Heart left ventricle (tissue), 16 donors: Measurements from ENCODE around the gene HRAS. TPM values are rescaled to one million over a fixed set of nuclear protein-coding genes. Genes with fewer than 3 reads are reported as not detected.

Experiments used
- ATAC-seq, 4 donors: fragments of 200-7000 bp; cut with Tn5 transposase; one replicate each; pipeline ENCODE4 v1.9.1; 2020 to 2022; ENCODE audit warnings: moderate library complexity in 4 of 4, mild to moderate bottlenecking in 3 of 4, moderate number of reproducible peaks in 1 of 4
- DNase-seq, 5 donors: peaks; one replicate each; pipeline ENCODE4 v3.0.0-alpha.2; 2020
- H3K27ac ChIP-seq, 12 donors: fragments of 200-600 bp; sonication (generic) in 4 of 12; one replicate each; pipeline versions ENCODE4 v1.5.0 to v1.8.0; 2016 to 2022; ENCODE audit warnings: mild to moderate bottlenecking in 2 of 12
- H3K27me3 ChIP-seq, 9 donors: fragments of 200-600 bp; sonication (generic) in 2 of 9; one replicate each; pipeline versions ENCODE4 v1.5.1 to v1.8.0; 2016 to 2022; ENCODE audit warnings: mild to moderate bottlenecking in 3 of 9
- H3K36me3 ChIP-seq, 9 donors: fragments of 200-600 bp; sonication (generic) in 2 of 9; one replicate each; pipeline versions ENCODE4 v1.5.0 to v1.8.0; 2018 to 2022; ENCODE audit warnings: mild to moderate bottlenecking in 2 of 9
- H3K4me1 ChIP-seq, 12 donors: fragments of 200-600 bp; sonication (generic) in 4 of 12; one replicate each; pipeline versions ENCODE4 v1.5.0 to v1.8.0; 2016 to 2022; ENCODE audit warnings: mild to moderate bottlenecking in 3 of 12
- H3K4me3 ChIP-seq, 12 donors: fragments of 200-600 bp; sonication (generic) in 4 of 12; one replicate each; pipeline versions ENCODE4 v1.5.0 to v1.8.0; 2017 to 2022; ENCODE audit warnings: mild to moderate bottlenecking in 9 of 12, moderate library complexity in 4 of 12
- H3K9me3 ChIP-seq, 12 donors: fragments of 200-600 bp; sonication (generic) in 4 of 12; one replicate each; pipeline versions ENCODE4 v1.5.0 to v1.8.0; 2016 to 2022; ENCODE audit warnings: mild to moderate bottlenecking in 1 of 12
- CTCF ChIP-seq, 12 donors: fragments of 200-600 bp; sonication (generic) in 4 of 12; IDR thresholded peaks; one replicate each; pipeline versions ENCODE4 v1.5.0 to v1.8.0; 2018 to 2022; ENCODE audit warnings: antibody characterized with exemption in 12 of 12, mild to moderate bottlenecking in 5 of 12
- POLR2A ChIP-seq, 2 donors: fragments of 450-650 bp; IDR thresholded peaks; one replicate each; pipeline ENCODE4 v1.6.1; 2017; ENCODE audit warnings: antibody characterized with exemption in 2 of 2, mild to moderate bottlenecking in 2 of 2, moderate library complexity in 2 of 2
- WGBS, 4 donors: extraction: QIAGEN DNeasy Blood & Tissue Kit in 2 of 4; methylation state at CpG; one replicate each; pipeline versions ENCODE4 v1.1.5 to v1.1.7; 2013 to 2018; 5-methylcytosine and 5-hydroxymethylcytosine counted together
- intact Hi-C, 10 donors: fragments of 100-400 bp; cut with DNase I; formaldehyde crosslinking; loops; one replicate each; pipeline versions ENCODE4 v1.11.1 to v1.14.2; 2022
- polyA plus RNA-seq, 2 donors: library from polyadenylated mRNA; stranded (reverse); fragments of 200-250 nt; gene quantifications; one replicate each; pipeline ENCODE4 v1.2.3, GENCODE V29; 2013
- total RNA-seq, 9 donors: library from RNA; depleted of rRNA in 2 of 9; stranded (reverse); fragments of >200 nt in 2 of 9; fragmentation: NEBNext Ultra II Directional in 3 of 9; extraction: Animal tissue kit (Norgen Biotek cat#: 25700) in 3 of 9; gene quantifications; one replicate each; pipeline versions ENCODE4 v1.1.0 to v1.2.4, GENCODE V29; 2016 to 2023
- donor health status: ischemic (EF 13 %, LVEDD 7.1; RV severe dilation, severe dysfunction).
- donor health status: healthy with polysubstance abuse.
- donor health status: DM: no; HTN: yes; CAD: no.
- donor health status: DM: no; HTN: no; CAD: no.
- donor health status: ischemic (EF 25% LVEDD 6.9; RV normal size, moderate dysfunction).
- donor health status: ischemic (EF 25% LVEDD 5.7; RV mildly dilated, moderate dysfunction).
- donor health status: healthy.
- donor health status: DM: yes; HTN: yes; CAD: no.
- donor health status: ischemic (EF 35%, LVEDD 5.7; RV mildly dilated, moderate dysfunction).
- donor health status: nonischemic (EF 11% LVEDD 7.7; RV severe dilation, severe dysfunction).
- donor health status: DM: yes; HTN: yes; CAD: no.
- donor health status: PGD.
- donor health status: ischemic (EF 29% LVEDD 5.4; RV normal size, mild dysfunction).
- donor health status: nonischemic (EF 23%, LVEDD 6.1; RV moderate dilation, normal function).

Gene HRAS
- total and polyA plus RNA-seq, 11 donors = 44.0 to 99.3 (median 59.8) TPM

- H3K36me3 ChIP-seq = peaks cover 0 to 33% (median 20%) of the 10 kb centered on the region in 9 donors
These were observed 20.2 kb downstream of the HRAS start for GRCh38 chr11:515131-515530.

GRCh38 chr11:514606-515005 lies 20.8 kb downstream of the HRAS start:
- Histone ChIP-seq H3K4me1 (peaks cover 0 to 10% (median 4%) of the 10 kb centered on the region in 12 donors), H3K4me3 (no peak overlapping the region), H3K27ac (no peak overlapping the region), H3K27me3 (no peaks in the 10 kb centered on the region), H3K36me3 (peaks cover 0 to 38% (median 26%) of the 10 kb centered on the region in 9 donors), H3K9me3 (peaks cover 0 to 14% (median 0%) of the 10 kb centered on the region in 12 donors)
- 92 to 96% (median 94%) methylated on average over 10 of the region's 10 CpGs for WGBS, 4 donors
- DNase-seq (peak in 1 of 5 donors; percentile 13), ATAC-seq (no peak)
- intact Hi-C loops = loop anchor here in 3 of 10 donors (5.0 to 10.0 kb wide), 3 partner anchors 107 to 310 kb away; partner anchors contain the start of genes BET1L (in 1 of the 3) and RIC8A (in 1 of the 3)
- no peak for TF ChIP-seq CTCF (IDR thresholded peaks at IDR 0.05)
- TF ChIP-seq POLR2A (IDR thresholded peaks at IDR 0.05) = no peak

More at GRCh38 chr11:515131-515530, 20.2 kb downstream of the HRAS start:
- no peak overlapping the region for H3K4me3 ChIP-seq
- no peak for ATAC-seq
- peak in 1 of 5 donors; percentile 40 for DNase-seq
- TF ChIP-seq CTCF (IDR thresholded peaks at IDR 0.05) (no peak), POLR2A (IDR thresholded peaks at IDR 0.05) (no peak)
- intact Hi-C loops = loop anchor here in 3 of 10 donors (5.0 to 10.0 kb wide), 3 partner anchors 108 to 310 kb away; partner anchors contain the start of genes BET1L (in 1 of the 3) and RIC8A (in 1 of the 3)
- WGBS, 4 donors = 87 to 98% (median 94%) methylated on average over 6 of the region's 6 CpGs
- peaks cover 0 to 10% (median 4%) of the 10 kb centered on the region in 12 donors for H3K4me1 ChIP-seq
- H3K9me3 ChIP-seq = peaks cover 0 to 14% (median 0%) of the 10 kb centered on the region in 12 donors
- H3K27me3 ChIP-seq = no peaks in the 10 kb centered on the region
- no peak overlapping the region for H3K27ac ChIP-seq

- DNase-seq = peak in 1 of 5 donors; percentile 13
- peaks cover 0 to 14% (median 0%) of the 10 kb centered on the region in 12 donors for H3K9me3 ChIP-seq
- TF ChIP-seq CTCF (IDR thresholded peaks at IDR 0.05) (no peak), POLR2A (IDR thresholded peaks at IDR 0.05) (no peak)
- ATAC-seq = no peak
- H3K4me3 ChIP-seq = no peak overlapping the region
- WGBS, 4 donors = 89 to 95% (median 93%) methylated on average over 24 to 29 of the region's 29 CpGs
- H3K27me3 ChIP-seq = no peaks in the 10 kb centered on the region
- peaks cover 0 to 46% (median 36%) of the 10 kb centered on the region in 9 donors for H3K36me3 ChIP-seq
- intact Hi-C loops = loop anchor here in 2 of 10 donors (10.0 kb wide), 2 partner anchors 108 to 308 kb away; partner anchors contain the start of genes BET1L (in 1 of the 2) and RIC8A (in 1 of the 2)
- H3K4me1 ChIP-seq = peaks cover 0 to 2% (median under 1%) of the 10 kb centered on the region in 12 donors
- no peak overlapping the region for H3K27ac ChIP-seq
These were observed 22.4 kb downstream of the HRAS start for GRCh38 chr11:512761-513595.

GRCh38 chr11:508956-509355 lies 26.4 kb downstream of the HRAS start:
- Histone ChIP-seq H3K4me3 (no peak overlapping the region), H3K27me3 (no peaks in the 10 kb centered on the region), H3K27ac (no peak overlapping the region), H3K9me3 (no peaks in the 10 kb centered on the region), H3K36me3 (peaks cover 0 to 35% (median 29%) of the 10 kb centered on the region in 9 donors), H3K4me1 (peaks cover 4 to 33% (median 26%) of the 10 kb centered on the region in 12 donors)
- WGBS, 4 donors = 62 to 78% (median 75%) methylated on average over 5 of the region's 5 CpGs
- intact Hi-C loops = loop anchor here in 7 of 10 donors (5.0 to 10.0 kb wide), 5 partner anchors 57 to 304 kb away; partner anchors contain the start of genes PTDSS2 (in 4 of the 7), BET1L (in 3 of the 7), RIC8A (in 3 of the 7) and IFITM2 (in 1 of the 7)
- TF ChIP-seq POLR2A (IDR thresholded peaks at IDR 0.05) = no peak
- TF ChIP-seq CTCF (IDR thresholded peaks at IDR 0.05) = no peak
- ATAC-seq (no peak), DNase-seq (peak in 2 of 5 donors; percentile 8 to 26)
